GM12878 (cell line): ENCODE results near the gene STX16. TPM values are rescaled to one million over a fixed set of nuclear protein-coding genes. Genes with fewer than 3 reads are reported as not detected.

Experiments
- BHLHE40 ChIP-seq, 2 experiments: fragments of 450-650 bp in 1 of 2; IDR thresholded peaks; 2 replicates each; pipeline ENCODE4 v1.6.1; 2011 to 2017; ENCODE audit warnings: low read depth in 2 of 2, borderline replicate concordance in 1 of 2, improper control_type of control experiment in 1 of 2, low read length in 1 of 2, mild to moderate bottlenecking in 1 of 2
- CREM ChIP-seq: IDR thresholded peaks from 2 replicates; pipeline ENCODE4 v1.6.1; 2014; ENCODE audit warnings: antibody characterized with exemption, low read depth
- ESRRA ChIP-seq: IDR thresholded peaks from 2 replicates; pipeline ENCODE4 v1.6.1; 2012; ENCODE audit warnings: mild to moderate bottlenecking, low read length, improper control_type of control experiment
- HDAC2 ChIP-seq: fragments of 200-600 bp; sonication (generic); IDR thresholded peaks from 2 replicates; pipeline ENCODE4 v1.6.1; 2017
- IKZF2 ChIP-seq, 2 experiments: fragments of 450-650 bp; IDR thresholded peaks; 2 replicates each; pipeline ENCODE4 v1.6.1; 2017; ENCODE audit warnings: mild to moderate bottlenecking in 2 of 2, moderate library complexity in 2 of 2
- MEF2A ChIP-seq: IDR thresholded peaks from 2 replicates; pipeline ENCODE4 v1.6.1; 2011; ENCODE audit warnings: low read depth, mild to moderate bottlenecking, low read length, moderate library complexity; ENCODE audit not compliant: insufficient read depth
- MTA2 ChIP-seq: fragments of 450-650 bp; IDR thresholded peaks from 2 replicates; pipeline ENCODE4 v1.6.1; 2016; ENCODE audit warnings: low read depth, mild to moderate bottlenecking, moderate library complexity
- NFYB ChIP-seq: IDR thresholded peaks from 2 replicates; pipeline ENCODE4 v1.6.1; 2011; ENCODE audit warnings: low read depth, mild to moderate bottlenecking, low read length, improper control_type of control experiment, moderate library complexity; ENCODE audit not compliant: insufficient read depth
- NR2C1 ChIP-seq: fragments of 450-650 bp; IDR thresholded peaks from 2 replicates; pipeline ENCODE4 v1.6.1; 2017; ENCODE audit warnings: antibody characterized with exemption, mild to moderate bottlenecking, moderate library complexity
- POLR2AphosphoS5 ChIP-seq: IDR thresholded peaks from 2 replicates; pipeline ENCODE4 v1.6.1; 2011; ENCODE audit warnings: mild to moderate bottlenecking, low read length, inconsistent platforms
- RAD21 ChIP-seq: IDR thresholded peaks from 2 replicates; pipeline ENCODE4 v1.6.1; 2011; ENCODE audit warnings: mild to moderate bottlenecking, low read depth, low read length, moderate library complexity; ENCODE audit not compliant: insufficient read depth
- RCOR1 ChIP-seq: conservative IDR thresholded peaks from 2 replicates; pipeline ENCODE4 v1.6.1; 2012; ENCODE audit warnings: low read depth, low read length, improper control_type of control experiment
- RUNX3 ChIP-seq: IDR thresholded peaks from 2 replicates; pipeline ENCODE4 v1.6.1; 2012; ENCODE audit warnings: low read length, inconsistent platforms
- SPI1 ChIP-seq: IDR thresholded peaks from 2 replicates; pipeline ENCODE4 v1.6.1; 2011; ENCODE audit warnings: low read depth, mild to moderate bottlenecking, low read length, moderate library complexity, borderline replicate concordance; ENCODE audit not compliant: insufficient read depth
- STAT1 ChIP-seq: fragments of 450-650 bp; conservative IDR thresholded peaks from 2 replicates; pipeline ENCODE4 v1.6.1; 2014; ENCODE audit warnings: antibody characterized with exemption, mild to moderate bottlenecking
- TARDBP ChIP-seq: IDR thresholded peaks from 2 replicates; pipeline ENCODE4 v1.6.1; 2016; ENCODE audit warnings: borderline replicate concordance
- ZNF274 ChIP-seq: IDR thresholded peaks from one replicate; pipeline ENCODE4 v1.8.0; 2011; ENCODE audit not compliant: insufficient read length, insufficient read depth
- polyA plus RNA-seq, 11 experiments: library from polyadenylated mRNA; depleted of rRNA in 4 of 11; unstranded in 6 of 11; stranded (reverse) in 5 of 11; fragments of >200 nt; fragmentation: Nextera tagmentation in 4 of 11; fragmentation: Illumina TruSeq in 1 of 11; extraction: Ambion mirVana in 4 of 11; extraction: Trizol in 1 of 11; gene quantifications; 1 replicate in 1 of 11; 2 replicates in 10 of 11; pipeline versions ENCODE4 v1.2.1 to v1.2.3, GENCODE V29; 2011 to 2016; ENCODE audit warnings: inconsistent platforms in 2 of 11, missing spikeins in 2 of 11, low read depth in 1 of 11
- total RNA-seq, 4 experiments: library from RNA; depleted of rRNA in 3 of 4; stranded (reverse); fragments of >200 nt in 3 of 4; fragmentation: Illumina TruSeq in 1 of 4; extraction: Trizol in 1 of 4; gene quantifications; 2 replicates each; pipeline versions ENCODE4 v1.2.1 to v1.2.3, GENCODE V29; 2013 to 2021
- TF ChIP-seq, protein P1 (sequence below): fragments of 450-650 bp; IDR thresholded peaks from 2 replicates; pipeline ENCODE4 v1.6.1; 2014; ENCODE audit warnings: mild to moderate bottlenecking
- TF ChIP-seq, protein P2 (sequence below): fragments of 450-650 bp; conservative IDR thresholded peaks from 2 replicates; pipeline ENCODE4 v1.6.1; 2017; ENCODE audit warnings: mild to moderate bottlenecking, moderate library complexity
- TF ChIP-seq, protein P3 (sequence below): fragments of 450-650 bp; formaldehyde crosslinking; IDR thresholded peaks from 2 replicates; pipeline ENCODE4 v1.4.0; 2022; ENCODE audit warnings: mild to moderate bottlenecking, moderate library complexity
- TF ChIP-seq, protein P4 (sequence below): fragments of 450-650 bp; IDR thresholded peaks from 2 replicates; pipeline ENCODE4 v1.6.1; 2017; ENCODE audit warnings: mild to moderate bottlenecking, moderate library complexity

The STX16 gene
- total and polyA plus RNA-seq, 10 of the 15 experiments (the other 5 are each of a cell fraction or from before 2014, with no cell fraction given), result 6.3 to 68.4 (median 35.8) TPM

DNA sequence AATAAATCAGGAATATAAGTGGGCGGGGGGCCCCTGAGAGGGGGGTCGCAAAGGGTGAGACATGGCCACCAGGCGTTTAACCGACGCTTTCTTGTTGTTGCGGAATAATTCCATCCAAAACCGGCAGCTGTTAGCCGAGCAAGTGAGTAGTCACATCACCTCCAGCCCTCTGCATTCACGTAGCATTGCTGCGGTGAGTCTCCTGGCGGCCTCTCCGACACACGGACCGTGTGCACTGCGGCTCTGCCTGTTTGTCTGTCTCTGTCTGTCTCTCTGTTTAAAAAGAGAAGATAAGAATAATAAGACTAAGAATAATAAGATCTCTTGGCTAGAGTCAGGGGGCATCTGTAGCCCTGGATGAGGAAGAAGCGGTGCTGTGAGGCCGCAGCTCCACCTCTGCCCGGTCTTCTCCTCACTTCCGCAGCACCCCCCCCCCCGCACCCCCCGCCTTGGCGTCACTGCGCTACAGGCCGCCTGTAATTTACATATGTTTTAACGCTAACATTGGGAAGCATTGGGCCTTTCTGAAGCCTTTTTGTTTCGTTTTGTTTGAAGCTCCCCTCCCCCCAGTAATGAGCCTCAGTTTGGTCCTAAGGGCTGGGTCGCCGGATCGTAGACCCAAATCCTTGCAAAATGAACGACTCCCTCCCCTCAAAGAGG, 993 bp downstream of the STX16 start (continued):
- TF ChIP-seq, protein P1, sequence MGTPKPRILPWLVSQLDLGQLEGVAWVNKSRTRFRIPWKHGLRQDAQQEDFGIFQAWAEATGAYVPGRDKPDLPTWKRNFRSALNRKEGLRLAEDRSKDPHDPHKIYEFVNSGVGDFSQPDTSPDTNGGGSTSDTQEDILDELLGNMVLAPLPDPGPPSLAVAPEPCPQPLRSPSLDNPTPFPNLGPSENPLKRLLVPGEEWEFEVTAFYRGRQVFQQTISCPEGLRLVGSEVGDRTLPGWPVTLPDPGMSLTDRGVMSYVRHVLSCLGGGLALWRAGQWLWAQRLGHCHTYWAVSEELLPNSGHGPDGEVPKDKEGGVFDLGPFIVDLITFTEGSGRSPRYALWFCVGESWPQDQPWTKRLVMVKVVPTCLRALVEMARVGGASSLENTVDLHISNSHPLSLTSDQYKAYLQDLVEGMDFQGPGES, result no peak
- no peak for TF ChIP-seq HDAC2
- no peak for TF ChIP-seq RCOR1
- no peak for TF ChIP-seq RUNX3
- TF ChIP-seq IKZF2 (IDR thresholded peaks at IDR 0.05), result peak; percentile 30 to 48; a peak in 1 of 4 replicates
- no peak for TF ChIP-seq MEF2A
- TF ChIP-seq BHLHE40 (IDR thresholded peaks at IDR 0.05; ENCODE audit: borderline replicate concordance in 1 of 2, low read depth in 2 of 2, low read length in 1 of 2), result no peak
- no peak for TF ChIP-seq NR2C1
- no peak for TF ChIP-seq ZNF274
- TF ChIP-seq, protein P2, sequence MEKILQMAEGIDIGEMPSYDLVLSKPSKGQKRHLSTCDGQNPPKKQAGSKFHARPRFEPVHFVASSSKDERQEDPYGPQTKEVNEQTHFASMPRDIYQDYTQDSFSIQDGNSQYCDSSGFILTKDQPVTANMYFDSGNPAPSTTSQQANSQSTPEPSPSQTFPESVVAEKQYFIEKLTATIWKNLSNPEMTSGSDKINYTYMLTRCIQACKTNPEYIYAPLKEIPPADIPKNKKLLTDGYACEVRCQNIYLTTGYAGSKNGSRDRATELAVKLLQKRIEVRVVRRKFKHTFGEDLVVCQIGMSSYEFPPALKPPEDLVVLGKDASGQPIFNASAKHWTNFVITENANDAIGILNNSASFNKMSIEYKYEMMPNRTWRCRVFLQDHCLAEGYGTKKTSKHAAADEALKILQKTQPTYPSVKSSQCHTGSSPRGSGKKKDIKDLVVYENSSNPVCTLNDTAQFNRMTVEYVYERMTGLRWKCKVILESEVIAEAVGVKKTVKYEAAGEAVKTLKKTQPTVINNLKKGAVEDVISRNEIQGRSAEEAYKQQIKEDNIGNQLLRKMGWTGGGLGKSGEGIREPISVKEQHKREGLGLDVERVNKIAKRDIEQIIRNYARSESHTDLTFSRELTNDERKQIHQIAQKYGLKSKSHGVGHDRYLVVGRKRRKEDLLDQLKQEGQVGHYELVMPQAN, result 0 out of 2 replicates have a peak, but pooled peaks have one; percentile 43
- TF ChIP-seq ESRRA, result no peak
- no peak for TF ChIP-seq STAT1
- TF ChIP-seq POLR2AphosphoS5, result peak; percentile 83
- no peak for TF ChIP-seq RAD21
- no peak for TF ChIP-seq NFYB
- peak; percentile 54; the same call in 1 of the 2 replicates for TF ChIP-seq SPI1
- peak; percentile 82 for TF ChIP-seq CREM
- TF ChIP-seq TARDBP, result 0 out of 2 replicates have a peak, but pooled peaks have one; percentile 41
- TF ChIP-seq, protein P3, sequence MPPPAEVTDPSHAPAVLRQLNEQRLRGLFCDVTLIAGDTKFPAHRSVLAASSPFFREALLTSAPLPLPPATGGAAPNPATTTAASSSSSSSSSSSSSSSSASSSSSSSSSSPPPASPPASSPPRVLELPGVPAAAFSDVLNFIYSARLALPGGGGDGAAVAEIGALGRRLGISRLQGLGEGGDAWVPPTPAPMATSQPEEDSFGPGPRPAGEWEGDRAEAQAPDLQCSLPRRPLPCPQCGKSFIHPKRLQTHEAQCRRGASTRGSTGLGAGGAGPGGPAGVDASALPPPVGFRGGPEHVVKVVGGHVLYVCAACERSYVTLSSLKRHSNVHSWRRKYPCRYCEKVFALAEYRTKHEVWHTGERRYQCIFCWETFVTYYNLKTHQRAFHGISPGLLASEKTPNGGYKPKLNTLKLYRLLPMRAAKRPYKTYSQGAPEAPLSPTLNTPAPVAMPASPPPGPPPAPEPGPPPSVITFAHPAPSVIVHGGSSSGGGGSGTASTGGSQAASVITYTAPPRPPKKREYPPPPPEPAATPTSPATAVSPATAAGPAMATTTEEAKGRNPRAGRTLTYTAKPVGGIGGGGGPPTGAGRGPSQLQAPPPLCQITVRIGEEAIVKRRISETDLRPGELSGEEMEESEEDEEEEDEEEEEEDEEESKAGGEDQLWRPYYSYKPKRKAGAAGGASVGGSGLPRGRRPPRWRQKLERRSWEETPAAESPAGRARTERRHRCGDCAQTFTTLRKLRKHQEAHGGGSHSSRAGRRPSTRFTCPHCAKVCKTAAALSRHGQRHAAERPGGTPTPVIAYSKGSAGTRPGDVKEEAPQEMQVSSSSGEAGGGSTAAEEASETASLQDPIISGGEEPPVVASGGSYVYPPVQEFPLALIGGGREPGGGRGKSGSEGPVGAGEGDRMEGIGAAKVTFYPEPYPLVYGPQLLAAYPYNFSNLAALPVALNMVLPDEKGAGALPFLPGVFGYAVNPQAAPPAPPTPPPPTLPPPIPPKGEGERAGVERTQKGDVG (CRISPR knock-in tag), result no peak
- no peak for TF ChIP-seq MTA2
- TF ChIP-seq, protein P4, sequence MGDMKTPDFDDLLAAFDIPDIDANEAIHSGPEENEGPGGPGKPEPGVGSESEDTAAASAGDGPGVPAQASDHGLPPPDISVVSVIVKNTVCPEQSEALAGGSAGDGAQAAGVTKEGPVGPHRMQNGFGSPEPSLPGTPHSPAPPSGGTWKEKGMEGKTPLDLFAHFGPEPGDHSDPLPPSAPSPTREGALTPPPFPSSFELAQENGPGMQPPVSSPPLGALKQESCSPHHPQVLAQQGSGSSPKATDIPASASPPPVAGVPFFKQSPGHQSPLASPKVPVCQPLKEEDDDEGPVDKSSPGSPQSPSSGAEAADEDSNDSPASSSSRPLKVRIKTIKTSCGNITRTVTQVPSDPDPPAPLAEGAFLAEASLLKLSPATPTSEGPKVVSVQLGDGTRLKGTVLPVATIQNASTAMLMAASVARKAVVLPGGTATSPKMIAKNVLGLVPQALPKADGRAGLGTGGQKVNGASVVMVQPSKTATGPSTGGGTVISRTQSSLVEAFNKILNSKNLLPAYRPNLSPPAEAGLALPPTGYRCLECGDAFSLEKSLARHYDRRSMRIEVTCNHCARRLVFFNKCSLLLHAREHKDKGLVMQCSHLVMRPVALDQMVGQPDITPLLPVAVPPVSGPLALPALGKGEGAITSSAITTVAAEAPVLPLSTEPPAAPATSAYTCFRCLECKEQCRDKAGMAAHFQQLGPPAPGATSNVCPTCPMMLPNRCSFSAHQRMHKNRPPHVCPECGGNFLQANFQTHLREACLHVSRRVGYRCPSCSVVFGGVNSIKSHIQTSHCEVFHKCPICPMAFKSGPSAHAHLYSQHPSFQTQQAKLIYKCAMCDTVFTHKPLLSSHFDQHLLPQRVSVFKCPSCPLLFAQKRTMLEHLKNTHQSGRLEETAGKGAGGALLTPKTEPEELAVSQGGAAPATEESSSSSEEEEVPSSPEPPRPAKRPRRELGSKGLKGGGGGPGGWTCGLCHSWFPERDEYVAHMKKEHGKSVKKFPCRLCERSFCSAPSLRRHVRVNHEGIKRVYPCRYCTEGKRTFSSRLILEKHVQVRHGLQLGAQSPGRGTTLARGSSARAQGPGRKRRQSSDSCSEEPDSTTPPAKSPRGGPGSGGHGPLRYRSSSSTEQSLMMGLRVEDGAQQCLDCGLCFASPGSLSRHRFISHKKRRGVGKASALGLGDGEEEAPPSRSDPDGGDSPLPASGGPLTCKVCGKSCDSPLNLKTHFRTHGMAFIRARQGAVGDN, result no peak
